CMK (cell line): Measurements from ENCODE around the gene TTLL3.
"Not testable (repeated sequence)": the region's sequence is repeated elsewhere in the genome, so short reads cannot be mapped to it uniquely, and the experiment has no call there.

Experiments used
- DNase-seq: peaks from one replicate; pipeline ENCODE4 v3.0.0-alpha.2; 2010; ENCODE audit warnings: low read depth

Gene TTLL3, protein sequence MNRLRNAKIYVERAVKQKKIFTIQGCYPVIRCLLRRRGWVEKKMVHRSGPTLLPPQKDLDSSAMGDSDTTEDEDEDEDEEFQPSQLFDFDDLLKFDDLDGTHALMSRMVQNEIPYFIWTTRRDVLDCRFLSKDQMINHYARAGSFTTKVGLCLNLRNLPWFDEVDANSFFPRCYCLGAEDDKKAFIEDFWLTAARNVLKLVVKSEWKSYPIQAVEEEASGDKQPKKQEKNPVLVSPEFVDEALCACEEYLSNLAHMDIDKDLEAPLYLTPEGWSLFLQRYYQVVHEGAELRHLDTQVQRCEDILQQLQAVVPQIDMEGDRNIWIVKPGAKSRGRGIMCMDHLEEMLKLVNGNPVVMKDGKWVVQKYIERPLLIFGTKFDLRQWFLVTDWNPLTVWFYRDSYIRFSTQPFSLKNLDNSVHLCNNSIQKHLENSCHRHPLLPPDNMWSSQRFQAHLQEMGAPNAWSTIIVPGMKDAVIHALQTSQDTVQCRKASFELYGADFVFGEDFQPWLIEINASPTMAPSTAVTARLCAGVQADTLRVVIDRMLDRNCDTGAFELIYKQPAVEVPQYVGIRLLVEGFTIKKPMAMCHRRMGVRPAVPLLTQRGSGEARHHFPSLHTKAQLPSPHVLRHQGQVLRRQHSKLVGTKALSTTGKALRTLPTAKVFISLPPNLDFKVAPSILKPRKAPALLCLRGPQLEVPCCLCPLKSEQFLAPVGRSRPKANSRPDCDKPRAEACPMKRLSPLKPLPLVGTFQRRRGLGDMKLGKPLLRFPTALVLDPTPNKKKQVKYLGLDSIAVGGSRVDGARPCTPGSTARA

GRCh38 chr3:9809615-9810432 lies at the start of gene TTLL3:
Gene TTLL3, plus strand, starts transcription at chr3:9810262. Its CDS starts 400 bp downstream, at chr3:9810662.
- DNase-seq: peak; percentile 68

GRCh38 chr3:9760779-9761505 lies 49.1 kb upstream of the TTLL3 start:
- no peak for DNase-seq

- no peak for DNase-seq
Measured at GRCh38 chr3:9761919-9762318, 48.1 kb upstream of the TTLL3 start.

DNA sequence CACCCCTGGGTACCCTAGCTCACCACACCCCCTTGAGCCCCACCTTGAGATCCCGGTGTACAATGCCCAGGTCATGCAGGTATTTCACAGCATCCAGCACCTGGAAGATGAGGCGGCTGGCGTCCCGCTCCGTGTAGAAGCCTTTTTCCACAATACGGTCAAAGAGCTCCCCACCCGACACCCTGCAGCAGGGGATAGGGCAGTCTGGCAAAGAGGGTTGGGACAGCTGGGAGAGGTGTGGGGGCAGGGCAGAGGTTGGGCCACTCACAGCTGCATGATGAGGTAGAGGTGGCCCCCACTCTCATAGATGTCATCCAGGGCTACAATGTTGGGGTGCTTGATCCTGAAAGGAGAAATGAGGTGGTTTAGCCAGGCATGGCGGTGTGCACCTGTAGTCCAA lies 47.2 kb upstream of the TTLL3 start:
- DNase-seq: no peak

- no peak for DNase-seq
Measured at GRCh38 chr3:9765865-9766264, 44.2 kb upstream of the TTLL3 start.

DNA sequence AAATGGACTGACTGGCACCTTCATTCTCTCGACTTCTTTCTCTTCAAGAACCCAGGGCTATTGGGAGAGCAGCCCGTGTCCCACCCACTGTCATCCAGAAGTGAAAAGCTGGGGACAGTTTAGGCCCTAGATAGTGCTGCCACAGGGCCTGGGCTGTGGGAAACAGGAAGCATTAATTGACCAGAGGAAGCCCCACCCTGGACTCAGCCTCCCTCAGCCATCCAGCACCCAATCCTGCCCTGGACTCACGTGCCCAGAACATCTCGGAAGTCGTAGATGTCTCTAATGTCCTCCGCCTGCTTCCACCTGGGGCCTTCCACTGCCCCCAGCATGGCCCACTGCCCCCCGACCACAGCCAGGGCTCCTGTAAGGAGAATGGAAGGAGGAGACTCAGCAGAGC lies 42.6 kb upstream of the TTLL3 start:
- DNase-seq: no peak

DNA sequence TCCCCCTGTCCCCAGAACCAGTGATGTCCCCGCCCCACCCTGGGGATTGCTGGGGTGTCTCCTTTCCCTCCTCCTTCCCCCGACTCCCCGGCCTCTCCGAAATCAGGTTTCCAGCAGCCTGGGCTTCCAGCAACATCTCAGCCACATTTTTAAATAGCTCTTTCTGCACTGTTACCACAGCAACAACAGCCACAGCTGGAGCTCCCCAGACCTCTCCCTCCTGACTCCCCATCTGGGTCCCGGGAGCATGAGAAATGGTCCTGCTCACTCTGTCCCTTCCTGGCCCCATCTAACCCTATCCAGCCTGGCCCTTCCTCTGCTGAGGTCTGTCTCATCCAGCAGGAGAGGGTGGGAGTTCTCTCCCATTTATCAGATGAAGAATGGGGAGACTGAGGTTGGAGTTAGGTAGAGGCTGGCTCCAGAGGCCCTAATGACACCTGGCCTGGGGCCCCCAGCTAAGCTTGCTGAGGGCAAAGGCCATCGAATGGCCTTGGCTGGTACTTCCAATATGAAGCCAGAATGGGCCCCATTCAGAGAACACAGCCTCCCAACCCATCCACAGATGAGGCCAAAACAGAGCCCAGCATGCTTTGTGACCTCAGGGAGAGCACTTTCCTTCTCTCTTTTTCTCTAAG lies 41.8 kb upstream of the TTLL3 start:
- no peak for DNase-seq

DNA sequence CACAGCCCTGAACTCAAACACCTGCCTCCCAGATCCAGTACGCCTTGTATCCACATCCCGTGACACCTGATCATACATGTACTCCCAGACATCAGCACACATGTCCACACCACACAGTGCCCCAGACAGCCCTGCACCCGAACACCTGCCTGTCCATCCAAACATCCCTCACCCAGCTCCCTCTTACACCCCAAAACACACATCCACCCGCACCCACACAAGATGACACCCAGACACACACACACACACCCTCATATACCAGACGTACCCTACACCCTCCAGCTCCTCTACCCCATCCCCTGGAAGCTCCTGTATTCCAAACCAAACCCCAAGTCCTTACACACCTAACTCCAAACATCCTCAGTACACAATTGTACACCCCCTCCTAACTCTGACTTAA lies 41.0 kb upstream of the TTLL3 start:
- no peak for DNase-seq

- no peak for DNase-seq
Measured at GRCh38 chr3:9769426-9770275, 40.4 kb upstream of the TTLL3 start, which contains the start of gene CAMK1. Gene CAMK1, minus strand, starts transcription at chr3:9769947. Its CDS starts 2,198 bp downstream, at chr3:9767749.

DNA sequence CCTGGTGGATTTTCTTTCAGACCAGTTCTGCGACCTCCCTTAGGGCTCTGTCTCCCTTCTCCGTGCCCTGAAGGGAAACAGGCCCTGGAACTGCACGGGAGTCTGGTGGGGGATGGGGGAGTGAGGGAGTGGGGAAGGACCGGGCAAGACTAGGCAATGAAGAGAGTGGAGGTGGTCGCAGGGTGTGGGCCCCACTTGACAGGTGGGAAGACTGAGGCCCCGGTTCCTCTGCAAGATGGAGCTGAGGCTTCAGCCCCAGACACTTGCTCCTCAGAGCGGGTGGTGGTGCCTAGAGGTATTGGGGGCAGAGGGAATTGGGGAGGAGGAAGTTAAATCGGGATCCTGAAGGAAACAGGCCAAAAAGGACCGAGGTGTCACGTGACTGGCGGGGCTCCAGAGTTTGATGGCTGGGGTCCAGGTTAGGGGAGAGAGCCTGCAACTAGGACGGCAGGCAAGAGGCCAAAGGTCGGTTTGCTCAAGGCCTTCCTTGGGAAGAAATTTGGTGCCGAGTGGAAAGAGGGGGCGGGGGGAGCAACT lies 39.7 kb upstream of the TTLL3 start:
- DNase-seq: no peak

DNA sequence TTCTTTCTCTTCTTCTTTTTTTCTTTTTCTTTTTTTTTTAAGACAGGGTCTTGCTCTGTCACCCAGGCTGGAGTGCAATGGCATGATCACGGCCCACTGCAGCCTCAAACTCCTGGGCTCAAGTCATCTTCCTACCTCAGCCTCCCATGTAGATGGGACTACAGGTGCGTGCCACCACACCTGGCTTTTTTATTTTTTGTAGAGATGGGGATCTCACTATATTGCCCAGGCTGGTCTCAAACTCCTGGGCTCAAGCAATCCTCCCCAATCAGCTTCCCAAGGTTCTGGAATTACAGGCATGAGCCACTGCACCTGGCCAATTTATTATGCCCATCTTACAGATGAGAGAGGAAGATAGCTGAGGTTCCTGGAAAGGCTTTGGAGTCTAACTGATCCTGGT lies 39.1 kb upstream of the TTLL3 start:
- not testable (repeated sequence) for DNase-seq

DNA sequence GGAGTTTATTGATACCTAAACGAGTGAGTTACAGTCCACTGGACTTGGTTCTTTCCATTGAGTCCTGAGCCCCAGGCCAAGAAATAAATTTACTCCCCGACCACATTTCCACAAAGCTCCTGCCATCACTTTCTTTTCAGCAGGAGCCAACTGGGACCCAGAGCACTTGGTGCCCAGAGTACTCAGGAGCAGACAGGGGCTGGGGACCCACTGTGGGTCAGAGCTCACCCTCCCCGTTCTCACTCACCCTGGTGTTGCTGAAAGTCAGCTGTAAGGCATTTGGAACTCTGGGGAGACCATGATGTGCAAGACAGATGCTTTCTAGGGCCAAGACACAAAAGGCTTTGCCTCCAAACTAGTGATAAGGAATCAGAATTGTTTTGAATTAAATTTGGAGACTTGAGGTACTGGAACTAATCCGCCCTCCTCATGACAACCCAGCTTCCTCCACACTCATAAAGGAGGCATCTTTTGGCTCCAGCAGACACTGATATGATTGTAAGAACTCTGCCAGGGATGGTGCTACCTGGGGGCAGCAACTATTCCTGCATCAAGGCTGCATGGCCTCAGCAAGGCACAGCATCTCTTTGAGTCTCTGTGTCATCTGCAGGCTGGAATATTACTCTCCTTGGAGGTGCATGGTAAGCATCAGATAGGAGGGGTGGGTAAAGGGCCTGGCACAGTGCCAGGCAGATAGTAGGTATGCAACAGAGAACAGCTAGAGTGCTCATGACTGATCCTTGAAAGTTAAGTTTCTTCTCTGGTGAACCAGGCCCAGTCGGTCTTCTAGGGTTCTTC lies 33.0 kb upstream of the TTLL3 start:
- no peak for DNase-seq

DNA sequence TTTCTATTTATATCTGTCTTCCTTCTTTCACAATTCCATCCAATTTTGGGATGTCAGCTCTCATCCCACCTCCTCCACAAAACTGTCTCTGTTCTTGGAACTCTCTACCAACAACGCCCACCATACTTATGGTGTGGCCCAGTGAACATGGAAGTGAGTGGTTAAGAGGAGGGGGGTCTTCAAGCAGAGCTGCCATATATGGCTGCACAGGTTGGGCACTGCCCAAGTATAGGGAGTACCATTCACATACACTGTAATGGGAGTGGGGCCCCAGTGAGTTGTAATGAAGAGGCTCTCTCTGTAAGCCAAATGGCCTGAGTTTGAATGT lies 32.4 kb upstream of the TTLL3 start:
- no peak for DNase-seq

DNA sequence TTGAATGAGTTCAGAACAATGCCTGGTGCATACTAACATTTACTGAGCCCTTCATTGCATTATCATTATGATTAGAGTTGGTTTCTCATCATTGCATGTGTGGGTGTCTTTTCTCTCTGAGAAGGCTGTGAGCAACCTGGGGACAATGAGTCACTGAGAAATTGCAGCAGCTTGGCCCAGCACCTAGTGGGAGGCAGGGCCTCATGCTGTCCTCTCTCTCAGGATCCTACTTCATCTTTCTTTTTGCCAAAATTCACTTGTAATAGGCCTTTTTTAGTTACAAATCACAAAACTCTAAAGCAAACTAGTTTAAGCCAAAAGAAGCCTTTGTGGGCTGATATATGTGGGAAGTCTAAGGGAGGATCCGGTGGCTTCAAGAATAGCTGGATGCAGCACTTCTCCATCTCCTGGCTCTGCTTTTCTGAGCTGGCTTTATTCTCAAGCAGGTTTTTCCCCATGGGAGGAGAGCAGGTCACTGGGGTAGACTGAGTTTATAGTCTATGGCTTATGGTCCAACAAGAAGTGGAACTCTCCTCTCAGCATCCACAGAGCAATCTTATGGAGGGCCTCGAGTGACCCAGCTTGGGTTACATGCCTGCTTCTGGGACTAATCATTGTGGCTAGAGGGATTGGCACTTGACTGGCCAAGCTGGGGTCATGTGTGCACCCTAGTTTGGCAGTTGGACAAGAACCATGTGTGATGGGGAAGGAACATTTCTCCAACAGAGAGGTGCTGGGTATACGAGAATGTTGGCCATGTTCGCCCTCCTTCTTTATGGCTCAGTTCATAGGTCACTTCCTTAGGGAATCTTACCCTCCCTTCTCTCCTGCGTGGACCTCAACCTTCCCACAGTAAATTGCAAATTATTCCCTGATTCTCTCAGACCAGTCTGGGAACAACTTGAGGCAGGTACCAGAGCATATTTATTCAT lies 31.7 kb upstream of the TTLL3 start:
- no peak for DNase-seq

DNA sequence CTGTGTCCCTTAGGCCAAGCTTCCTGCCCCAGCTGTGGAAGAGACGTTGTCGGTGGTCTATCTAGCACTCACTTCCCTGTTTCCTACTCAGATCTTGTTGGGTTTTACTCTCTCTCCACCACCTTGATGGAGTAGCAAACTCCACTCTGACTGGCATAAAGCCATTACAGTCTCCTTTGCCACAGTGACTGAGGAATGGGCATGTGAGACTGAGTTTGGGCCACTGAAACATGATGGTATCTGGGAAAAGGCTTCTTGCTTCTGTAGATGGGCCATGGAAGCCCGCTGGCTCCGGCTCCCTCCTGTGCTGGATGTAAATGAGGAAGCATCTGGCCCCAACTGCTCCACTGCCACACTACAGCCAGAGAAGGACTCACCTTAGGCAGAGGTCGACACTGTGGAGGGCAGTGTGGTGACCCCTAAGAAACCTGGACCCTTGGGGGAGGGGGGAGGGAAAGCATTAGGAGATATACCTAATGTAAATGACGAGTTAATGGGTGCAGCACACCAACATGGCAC lies 30.9 kb upstream of the TTLL3 start:
- no peak for DNase-seq

- peak; percentile 81 for DNase-seq
Measured at GRCh38 chr3:9779721-9780457, 30.2 kb upstream of the TTLL3 start.

GRCh38 chr3:9780458-9780812 lies 29.6 kb upstream of the TTLL3 start:
- DNase-seq: no peak
